HCT116 (cell line): ENCODE measurements around the gene CARS1. TPM values are rescaled to one million over a fixed set of nuclear protein-coding genes. Genes with fewer than 3 reads are reported as not detected.

Experiments used
- ATAC-seq: fragments of 200-7000 bp; cut with Tn5 transposase; 2 replicates; pipeline ENCODE4 v1.9.1; 2020; ENCODE audit warnings: mild to moderate bottlenecking, moderate library complexity
- BruUV-seq: library from RNA; stranded (reverse); fragments of 400-500 nt; replicated peaks from 2 replicates; lab custom pipeline; 2021; lab: Mats Ljungman, UMichigan
- CTCF ChIA-PET: fragments of 300-600 bp; sonication (Branson Sonifier 250); formaldehyde crosslinking; loops from one replicate; lab custom pipeline; 2021; ENCODE audit warnings: antibody characterized with exemption; lab: Charles Lee
- POLR2A ChIA-PET: fragments of 300-600, 350-600 bp; sonication (Branson Sonifier 250); formaldehyde crosslinking; loops from one replicate; lab custom pipeline; 2021; ENCODE audit warnings: antibody characterized with exemption; lab: Charles Lee
- RAD21 ChIA-PET, 2 experiments: fragments of 300-600 bp; sonication (Branson Sonifier 250); formaldehyde crosslinking; loops; one replicate each; lab custom pipeline; 2023; ENCODE audit warnings: low total read pairs in 2 of 2; ENCODE audit not compliant: uncharacterized antibody in 2 of 2, unreplicated experiment in 2 of 2, low non-redundant PET in 1 of 2; lab: Charles Lee
- DNase-seq: peaks from one replicate; pipeline ENCODE4 v3.0.0-alpha.2; 2010; ENCODE audit warnings: low read depth, low spot score
- H2AFZ ChIP-seq: fragments of 200-600 bp; shearing (Covaris generic), sonication (generic); 2 replicates; pipeline ENCODE4 v1.6.1; 2017; ENCODE audit warnings: low read depth, mixed run types, mixed read lengths, antibody characterized with exemption, low read length; ENCODE audit not compliant: poor library complexity, severe bottlenecking
- H3K27ac ChIP-seq: 2 replicates; pipeline ENCODE4 v1.5.1; 2012; ENCODE audit warnings: low read depth, low read length
- H3K27me3 ChIP-seq: fragments of 200-600 bp; sonication (generic); 2 replicates; pipeline ENCODE4 v1.6.1; 2016; ENCODE audit warnings: mixed run types, low read length, mixed read lengths; ENCODE audit not compliant: insufficient read depth
- H3K36me3 ChIP-seq, 2 experiments: fragments of 200-500 bp in 1 of 2; fragments of 200-600 bp in 1 of 2; sonication (Bioruptor generic) in 1 of 2; sonication (generic) in 1 of 2; 2 replicates each; pipeline versions ENCODE4 v1.5.1 to v1.6.1; 2014 to 2016; ENCODE audit warnings: low read length in 2 of 2, inconsistent platforms in 1 of 2, mixed read lengths in 1 of 2, mixed run types in 1 of 2; ENCODE audit not compliant: insufficient read depth in 2 of 2, control insufficient read depth in 1 of 2
- H3K4me1 ChIP-seq, 2 experiments: fragments of 200-600 bp in 1 of 2; sonication (generic) in 1 of 2; 2 replicates each; pipeline versions ENCODE4 v1.5.1 to v1.6.1; 2012 to 2017; ENCODE audit warnings: low read length in 2 of 2, inconsistent platforms in 1 of 2, mild to moderate bottlenecking in 1 of 2, mixed read lengths in 1 of 2, mixed run types in 1 of 2, moderate library complexity in 1 of 2; ENCODE audit not compliant: insufficient read depth in 2 of 2, control insufficient read depth in 1 of 2
- H3K4me2 ChIP-seq: fragments of 200-600 bp; sonication (generic); 2 replicates; pipeline ENCODE4 v1.6.1; 2017; ENCODE audit warnings: mixed run types, low read length, mixed read lengths
- H3K4me3 ChIP-seq, 2 experiments: fragments of 200-600 bp in 1 of 2; sonication (generic) in 1 of 2; replicated peaks in 1 of 2; 2 replicates each; pipeline ENCODE4 v1.5.1; 2011 to 2016; ENCODE audit warnings: low read length in 2 of 2, control low read depth in 1 of 2, low read depth in 1 of 2, mild to moderate bottlenecking in 1 of 2, mixed read lengths in 1 of 2, mixed run types in 1 of 2
- H3K79me2 ChIP-seq: fragments of 200-600 bp; sonication (generic); 2 replicates; pipeline ENCODE4 v1.6.1; 2017; ENCODE audit warnings: mild to moderate bottlenecking, mixed run types, low read length, moderate library complexity, mixed read lengths; ENCODE audit not compliant: insufficient read depth
- H3K9ac ChIP-seq: fragments of 200-600 bp; sonication (generic); 2 replicates; pipeline ENCODE4 v1.6.1; 2016; ENCODE audit warnings: low read length, mixed read lengths
- H3K9me2 ChIP-seq: fragments of 200-600 bp; sonication (generic), shearing (Covaris generic); 2 replicates; pipeline ENCODE4 v1.6.1; 2017; ENCODE audit warnings: mixed run types, mild to moderate bottlenecking, moderate library complexity; ENCODE audit not compliant: insufficient read depth
- H3K9me3 ChIP-seq, 2 experiments: fragments of 200-500 bp in 1 of 2; fragments of 200-600 bp in 1 of 2; sonication (Bioruptor generic) in 1 of 2; sonication (generic) in 1 of 2; 2 replicates each; pipeline ENCODE4 v1.6.1; 2014 to 2017; ENCODE audit warnings: low read length in 2 of 2, mixed read lengths in 2 of 2, inconsistent platforms in 1 of 2, low read depth in 1 of 2, mild to moderate bottlenecking in 1 of 2, mixed run types in 1 of 2, moderate library complexity in 1 of 2; ENCODE audit not compliant: control insufficient read depth in 1 of 2, insufficient read depth in 1 of 2
- H4K20me1 ChIP-seq: fragments of 200-600 bp; sonication (generic), shearing (Covaris generic); 2 replicates; pipeline ENCODE4 v1.6.1; 2017; ENCODE audit warnings: mixed run types, mild to moderate bottlenecking, moderate library complexity; ENCODE audit not compliant: insufficient read depth
- ATF3 ChIP-seq: IDR thresholded peaks from 2 replicates; pipeline ENCODE4 v1.6.1; 2012
- CBX3 ChIP-seq: IDR thresholded peaks from 2 replicates; pipeline ENCODE4 v1.6.1; 2012; ENCODE audit warnings: low read depth
- CEBPB ChIP-seq: IDR thresholded peaks from 2 replicates; pipeline ENCODE4 v1.6.1; 2012; ENCODE audit warnings: low read depth
- EGR1 ChIP-seq: IDR thresholded peaks from 2 replicates; pipeline ENCODE4 v1.6.1; 2012; ENCODE audit warnings: low read depth
- EZH2phosphoT487 ChIP-seq: fragments of 200-600 bp; IDR thresholded peaks from 2 replicates; pipeline ENCODE4 v1.6.1; 2018; ENCODE audit warnings: antibody characterized with exemption, borderline replicate concordance
- FOSL1 ChIP-seq: IDR thresholded peaks from 2 replicates; pipeline ENCODE4 v1.6.1; 2012; ENCODE audit warnings: low read depth
- POLR2A ChIP-seq: IDR thresholded peaks from 2 replicates; pipeline ENCODE4 v1.7.0; 2011; ENCODE audit warnings: borderline replicate concordance; ENCODE audit not compliant: insufficient read depth, insufficient read length; ENCODE audit errors: extremely low read depth
- POLR2AphosphoS5 ChIP-seq: IDR thresholded peaks from 2 replicates; pipeline ENCODE4 v1.6.1; 2011; ENCODE audit warnings: mild to moderate bottlenecking, low read depth, low read length, moderate library complexity
- RAD21 ChIP-seq: IDR thresholded peaks from 2 replicates; pipeline ENCODE4 v1.6.1; 2012; ENCODE audit warnings: low read depth, mild to moderate bottlenecking
- REST ChIP-seq: IDR thresholded peaks from 2 replicates; pipeline ENCODE4 v1.6.1; 2012; ENCODE audit warnings: low read depth
- SRF ChIP-seq: IDR thresholded peaks from 2 replicates; pipeline ENCODE4 v1.6.1; 2012; ENCODE audit warnings: low read depth
- YY1 ChIP-seq: IDR thresholded peaks from 2 replicates; pipeline ENCODE4 v1.6.1; 2011; ENCODE audit warnings: low read length, low read depth, moderate library complexity, mild to moderate bottlenecking; ENCODE audit not compliant: insufficient replicate concordance; ENCODE audit errors: extremely low read depth
- ZBTB33 ChIP-seq: IDR thresholded peaks from 2 replicates; pipeline ENCODE4 v1.6.1; 2011; ENCODE audit warnings: mild to moderate bottlenecking, low read length, moderate library complexity; ENCODE audit not compliant: insufficient replicate concordance; ENCODE audit errors: extremely low read depth
- ZFX ChIP-seq: fragments of 450-650 bp; IDR thresholded peaks from 2 replicates; pipeline ENCODE4 v1.6.1; 2017
- ZNF274 ChIP-seq: fragments of 200-500 bp; sonication (Bioruptor generic); IDR thresholded peaks from 2 replicates; pipeline ENCODE4 v1.6.1; 2014; ENCODE audit warnings: mild to moderate bottlenecking, low read depth, low read length, inconsistent platforms
- intact Hi-C: fragments of 100-400 bp; cut with micrococcal nuclease; formaldehyde crosslinking; loops from 2 replicates; pipeline ENCODE4 v1.10.0; 2022
- total RNA-seq: library from RNA; stranded (reverse); gene quantifications from one replicate; pipeline ENCODE4 v1.2.1, GENCODE V29; 2021; ENCODE audit not compliant: unreplicated experiment

Gene CARS1
- total RNA-seq, 1 experiment from 2014 or later = 124 TPM

GRCh38 chr11:3088806-3089205 lies 31.6 kb upstream of the CARS1 start (continued):
- TF ChIP-seq YY1 (no peak), ZBTB33 (no peak), FOSL1 (no peak)
- TF ChIP-seq, all 23 proteins: peak for 0

- no peaks in the 10 kb centered on the region for H3K36me3 ChIP-seq
- H3K9ac ChIP-seq = no peak overlapping the region
- H3K9me2 ChIP-seq = no peaks in the 10 kb centered on the region
- ChIA-PET CTCF (interaction anchor here (1.8 kb wide), 1 partner anchor 51 kb away, joined by 5 read pairs; no protein-coding TSS in a partner anchor), POLR2A (no interaction called here), RAD21 (no interaction called here)
- DNase-seq = no peak
- no peak overlapping the region for H3K27ac ChIP-seq
- H3K79me2 ChIP-seq = no peaks in the 10 kb centered on the region
- intact Hi-C loops = no loop called here
- no peaks in the 10 kb centered on the region for H3K27me3 ChIP-seq
- no peaks in the 10 kb centered on the region for H4K20me1 ChIP-seq
- no TSS peak for BruUV-seq
- no peaks in the 10 kb centered on the region for H3K9me3 ChIP-seq
- H2AFZ ChIP-seq = no peak overlapping the region
- H3K4me3 ChIP-seq = no peak overlapping the region
- no peak overlapping the region for H3K4me2 ChIP-seq
- H3K4me1 ChIP-seq = peaks cover 0 to 15% of the 10 kb centered on the region in 2 experiments; a peak in 3 of 4 replicates
- ATAC-seq = no peak
- no peak for TF ChIP-seq POLR2A
- TF ChIP-seq ZNF274 = no peak
- no peak for TF ChIP-seq SRF
- no peak for TF ChIP-seq CEBPB
- no peak for TF ChIP-seq FOSL1
- TF ChIP-seq EZH2phosphoT487 = no peak
- TF ChIP-seq REST = no peak
- TF ChIP-seq ZBTB33 = no peak
- TF ChIP-seq YY1 = no peak
- TF ChIP-seq EGR1 = no peak
- no peak for TF ChIP-seq RAD21
- no peak for TF ChIP-seq ZFX
- TF ChIP-seq POLR2AphosphoS5 = no peak
- TF ChIP-seq CBX3 = no peak
- TF ChIP-seq ATF3 = no peak
These were observed 30.9 kb upstream of the CARS1 start for GRCh38 chr11:3087821-3088800.
